Tongue (tissue), 2 donors: ENCODE results near the gene ALDH5A1. TPM values are rescaled to one million over a fixed set of nuclear protein-coding genes. Genes with fewer than 3 reads are reported as not detected.

ENCODE experiments used
- DNase-seq: peaks from one replicate; pipeline ENCODE4 v3.0.0-alpha.2; 2015
- total RNA-seq: library from RNA; depleted of rRNA; stranded (reverse); fragments of >200 nt; gene quantifications from one replicate; pipeline ENCODE4 v1.2.3, GENCODE V29; 2014

ALDH5A1 gene
- 15.9 TPM for total RNA-seq

DNA sequence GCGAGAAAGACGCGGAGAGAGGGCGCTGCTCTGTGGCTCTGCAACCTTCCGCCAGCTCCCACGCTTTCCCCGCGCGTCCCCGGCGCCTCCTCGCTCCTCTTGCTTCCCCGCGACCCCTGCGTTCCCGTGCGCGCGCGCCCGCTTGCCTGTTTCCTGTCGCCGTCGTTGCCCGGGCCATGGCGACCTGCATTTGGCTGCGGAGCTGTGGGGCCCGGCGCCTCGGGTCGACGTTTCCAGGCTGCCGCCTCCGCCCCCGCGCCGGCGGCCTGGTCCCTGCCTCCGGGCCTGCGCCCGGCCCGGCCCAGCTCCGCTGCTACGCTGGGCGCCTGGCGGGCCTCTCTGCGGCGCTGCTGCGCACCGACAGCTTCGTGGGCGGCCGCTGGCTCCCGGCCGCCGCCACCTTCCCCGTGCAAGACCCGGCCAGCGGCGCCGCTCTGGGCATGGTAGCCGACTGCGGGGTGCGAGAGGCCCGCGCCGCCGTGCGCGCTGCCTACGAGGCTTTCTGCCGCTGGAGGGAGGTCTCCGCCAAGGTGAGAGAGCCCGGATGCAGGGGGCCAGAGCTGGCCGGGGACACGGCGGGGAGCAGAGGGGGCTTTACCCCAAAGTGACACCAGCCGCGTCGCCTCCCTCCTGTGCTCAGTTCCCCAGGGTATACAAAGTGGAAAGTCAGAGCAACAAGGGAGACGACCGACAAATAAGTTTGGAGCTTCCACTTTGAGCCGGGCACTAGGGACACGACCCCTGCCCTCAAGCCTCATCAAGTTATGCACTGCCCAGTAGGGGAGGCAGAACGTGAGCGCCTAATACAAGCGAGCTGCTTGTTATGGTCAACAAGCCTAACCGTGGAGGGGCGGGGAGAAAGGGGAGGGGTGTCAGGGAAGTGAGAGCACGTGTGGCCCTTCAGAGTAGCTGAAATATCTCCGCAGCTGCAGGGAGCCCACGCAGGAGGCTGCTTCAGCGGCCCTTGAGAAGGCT is at the start of gene ALDH5A1:
TSS of gene ALDH5A1 (plus strand) at position 149 of the 975 bp plus-strand sequence. CDS start at position 177, 28 bp downstream.
- peak; percentile 84 for DNase-seq

DNA sequence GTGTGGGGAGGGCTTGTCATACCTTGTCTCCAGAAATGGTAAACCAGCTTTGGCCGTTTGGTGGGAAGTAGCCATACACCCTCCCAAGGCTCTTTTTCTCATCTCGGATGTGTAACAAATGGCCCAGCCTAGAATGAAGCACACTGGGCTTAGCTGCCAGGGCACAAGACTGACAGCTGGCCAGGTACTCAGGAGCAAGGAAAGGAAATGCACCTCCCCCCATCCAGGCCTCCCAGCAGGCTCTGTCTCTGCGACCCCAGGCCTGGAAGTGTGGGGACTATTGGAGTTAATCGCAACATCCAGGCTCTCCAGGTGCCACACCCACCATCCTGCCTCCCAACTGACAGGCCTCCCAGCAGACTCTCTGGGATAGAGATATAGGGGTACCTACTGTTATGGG is 49.1 kb upstream of the ALDH5A1 start:
- DNase-seq = no peak

DNA sequence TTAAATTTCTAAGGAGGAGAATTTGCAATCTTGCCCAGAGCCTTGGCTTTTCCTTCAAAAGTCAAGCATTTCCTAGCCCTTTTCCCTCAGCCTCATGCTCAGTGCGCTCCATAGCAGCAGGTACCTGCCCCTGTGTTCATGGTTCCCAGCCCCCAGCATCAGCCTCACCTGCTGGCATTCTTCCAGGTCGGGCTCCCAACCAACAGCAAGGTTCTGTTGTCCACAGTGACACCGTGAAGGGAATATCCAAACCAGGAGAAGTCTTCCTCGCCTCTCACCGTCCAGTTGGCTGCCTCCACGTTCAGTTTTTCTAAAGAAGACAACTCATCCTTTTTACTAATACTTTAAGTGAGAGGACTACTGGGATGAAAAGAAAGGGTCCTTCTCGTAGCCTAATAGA is 48.1 kb upstream of the ALDH5A1 start:
- DNase-seq = no peak

DNA sequence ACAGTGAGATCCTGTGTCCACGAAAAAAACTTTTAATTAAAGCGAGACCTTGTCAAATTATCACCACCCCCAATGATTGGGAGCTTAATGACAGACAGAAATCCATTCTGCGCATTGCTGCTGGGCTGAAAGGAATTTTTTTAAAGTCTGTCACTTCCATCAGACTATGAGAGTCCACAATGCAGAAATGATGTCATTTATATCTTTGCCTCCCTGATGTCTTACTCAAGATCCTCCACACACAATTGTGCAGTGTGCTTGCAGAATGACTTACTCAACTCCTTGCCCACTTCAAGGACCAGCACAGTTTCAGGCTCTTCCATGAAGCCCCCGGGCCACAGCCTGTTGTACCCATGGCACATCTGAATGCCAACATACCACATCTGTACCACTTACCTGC is 46.4 kb upstream of the ALDH5A1 start:
- DNase-seq = no peak

DNA sequence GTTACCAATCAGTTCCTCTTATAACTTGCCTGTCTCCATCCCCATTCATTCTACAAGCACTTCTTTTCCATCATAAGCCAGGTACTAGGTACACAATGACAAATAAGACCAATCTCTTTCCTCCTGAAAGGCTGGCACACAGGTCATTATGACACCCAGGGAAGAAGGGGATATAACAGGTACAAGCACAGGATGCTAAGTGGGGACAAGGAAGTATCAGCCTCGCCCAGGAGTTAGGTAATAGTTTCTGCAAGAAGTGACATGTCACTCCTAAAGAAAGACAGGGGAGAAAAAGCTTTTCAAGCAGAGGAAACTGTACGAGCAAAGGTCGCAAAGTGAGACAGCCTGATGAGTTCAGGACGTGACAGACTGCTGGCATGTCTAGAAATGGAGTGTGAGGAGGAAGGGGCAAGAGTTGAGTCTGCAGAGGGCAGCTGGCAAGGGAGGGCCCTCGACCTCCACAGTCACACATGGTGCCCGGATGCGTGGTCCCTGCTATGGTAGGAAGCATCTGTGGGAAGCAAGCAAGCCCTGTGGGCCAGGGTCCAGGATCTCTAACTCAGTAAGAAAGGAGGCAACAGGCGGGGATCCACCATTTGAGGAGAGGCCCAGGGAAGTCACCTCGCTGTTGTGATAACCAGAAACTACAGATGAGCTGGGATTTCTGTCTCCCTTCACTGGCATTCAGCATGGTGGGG is 45.8 kb upstream of the ALDH5A1 start:
- DNase-seq = peak; percentile 13

DNA sequence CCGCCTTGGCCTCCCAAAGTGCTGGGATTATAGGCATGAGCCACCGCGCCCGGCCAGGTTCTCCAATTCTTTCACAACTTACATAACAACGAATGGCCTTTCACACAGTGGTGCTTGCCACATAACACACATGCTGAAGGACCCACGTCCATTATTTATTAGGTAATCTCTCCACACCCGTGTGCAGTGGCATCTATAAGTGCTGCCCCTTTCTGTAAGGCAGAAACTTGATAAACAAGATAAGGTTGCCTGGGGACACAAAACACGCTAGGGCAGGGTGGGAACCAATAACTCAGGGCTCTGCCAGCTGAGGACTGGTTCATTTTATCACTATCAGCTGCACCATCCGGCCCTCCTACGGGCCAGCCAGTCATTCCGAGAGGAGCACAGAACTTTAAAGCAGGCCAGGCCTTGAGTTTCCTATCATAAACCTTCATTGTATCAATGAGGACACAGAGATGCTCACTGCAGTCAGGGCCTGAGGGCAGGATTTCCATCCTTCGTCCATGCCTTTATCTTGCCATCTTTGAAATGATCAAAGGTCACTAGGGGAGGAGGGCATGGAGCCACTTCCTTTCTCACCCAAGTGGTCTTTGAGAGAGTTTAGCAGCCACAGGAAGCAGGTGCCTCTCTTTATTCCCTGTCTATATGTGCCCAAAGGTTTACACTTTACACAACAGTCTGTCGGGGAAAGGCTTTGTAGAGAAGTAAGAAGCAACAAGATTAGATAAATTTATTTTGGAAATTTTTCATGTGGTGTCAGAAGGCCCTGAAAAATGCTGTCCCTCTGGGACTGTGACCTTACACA is 43.0 kb upstream of the ALDH5A1 start:
- no peak for DNase-seq

DNA sequence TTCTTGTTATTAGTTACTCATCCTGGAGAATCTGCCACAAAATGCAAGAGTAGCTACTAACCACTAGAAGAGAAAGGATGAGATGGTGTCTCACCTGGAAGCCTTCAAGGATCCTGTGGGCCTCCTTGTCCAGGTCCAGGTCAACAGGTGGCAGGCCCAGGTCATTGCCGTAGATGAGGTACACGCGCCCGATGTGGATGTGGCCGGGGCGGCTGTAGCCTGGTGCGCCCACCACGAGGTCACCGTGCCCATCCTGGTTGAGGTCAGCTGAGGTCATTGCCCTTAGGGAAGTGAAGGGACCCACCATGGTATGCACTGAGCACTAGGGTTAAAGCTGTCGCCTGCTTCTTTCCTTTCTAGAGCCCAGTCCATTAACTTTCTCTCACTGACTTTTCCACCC is 40.8 kb upstream of the ALDH5A1 start:
- no peak for DNase-seq

DNA sequence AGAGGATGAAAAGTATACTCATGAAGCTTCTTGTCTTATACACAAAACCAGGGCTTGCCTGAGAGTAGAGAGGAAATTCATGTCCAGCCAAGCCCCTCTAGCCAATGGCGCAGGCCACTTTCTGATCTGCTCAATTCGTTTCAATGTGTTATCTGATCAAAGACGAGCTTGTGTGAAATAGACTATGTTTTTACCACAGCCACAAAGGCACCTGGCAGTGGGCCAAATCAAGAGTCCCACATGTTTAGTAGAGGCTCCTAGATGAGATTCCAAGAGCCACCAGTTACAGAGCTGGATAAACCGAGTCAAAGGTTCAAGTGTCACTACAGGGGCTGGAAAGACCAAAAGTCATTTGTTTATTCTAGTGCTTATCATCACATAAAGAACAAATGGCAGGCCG is 40.3 kb upstream of the ALDH5A1 start:
- DNase-seq = no peak

DNA sequence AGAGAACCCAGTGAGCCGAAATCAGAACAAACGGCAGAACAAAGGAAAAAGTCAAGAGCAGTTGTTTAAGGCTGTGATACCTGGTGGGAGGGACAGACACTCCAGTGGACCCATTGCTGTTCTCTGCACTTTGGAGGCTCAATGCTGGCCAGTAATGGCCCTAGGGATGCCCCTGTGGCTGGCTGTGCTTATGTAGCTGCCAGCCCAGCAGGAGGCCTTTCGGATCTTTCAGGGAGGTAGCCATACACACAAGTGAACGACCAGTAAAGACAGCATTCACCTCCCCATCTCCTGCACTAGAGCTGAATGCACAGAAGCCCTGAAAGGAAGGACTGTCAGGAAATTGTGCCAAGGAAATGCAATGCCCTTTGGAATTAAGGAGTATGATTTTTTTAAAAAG is 39.7 kb upstream of the ALDH5A1 start:
- no peak for DNase-seq

DNA sequence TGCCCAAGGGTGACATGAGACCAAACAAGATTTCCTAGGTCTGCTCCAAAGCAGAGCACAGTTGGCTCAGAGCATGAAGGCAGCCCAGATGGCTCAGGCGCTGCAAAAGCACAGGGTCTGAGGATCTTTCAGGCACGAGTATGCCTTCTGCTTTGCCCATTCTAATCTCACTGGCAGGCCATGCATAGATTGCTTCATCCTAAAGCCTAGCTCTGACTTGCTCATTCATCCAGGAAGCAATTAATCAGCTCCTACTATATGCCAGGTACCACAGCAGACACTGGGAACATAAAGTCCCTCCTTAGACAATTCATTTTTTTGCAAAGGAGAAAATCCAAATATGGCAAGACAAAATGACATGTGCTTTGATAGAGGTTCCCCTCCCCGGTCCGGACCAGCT is 36.6 kb upstream of the ALDH5A1 start:
- DNase-seq = no peak

DNA sequence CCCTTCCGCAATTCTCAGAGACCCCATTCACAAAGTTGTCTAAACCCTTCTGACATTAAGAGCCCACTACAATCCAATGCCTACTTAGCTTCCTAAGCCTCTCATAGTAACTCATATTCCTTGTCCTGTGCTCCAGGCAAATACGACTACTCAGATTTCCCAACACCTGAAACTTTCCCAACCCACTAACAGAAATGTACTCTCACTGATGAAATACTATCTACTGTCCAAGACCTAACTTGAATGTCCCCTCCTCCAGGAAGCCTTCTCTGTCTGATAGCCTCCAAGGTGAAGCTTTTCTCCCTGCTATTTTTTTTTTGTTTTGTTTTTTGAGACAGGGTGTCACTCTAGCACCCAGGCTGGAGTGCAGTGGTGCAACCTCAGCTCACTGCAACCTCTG is 35.8 kb upstream of the ALDH5A1 start:
- DNase-seq = no peak

DNA sequence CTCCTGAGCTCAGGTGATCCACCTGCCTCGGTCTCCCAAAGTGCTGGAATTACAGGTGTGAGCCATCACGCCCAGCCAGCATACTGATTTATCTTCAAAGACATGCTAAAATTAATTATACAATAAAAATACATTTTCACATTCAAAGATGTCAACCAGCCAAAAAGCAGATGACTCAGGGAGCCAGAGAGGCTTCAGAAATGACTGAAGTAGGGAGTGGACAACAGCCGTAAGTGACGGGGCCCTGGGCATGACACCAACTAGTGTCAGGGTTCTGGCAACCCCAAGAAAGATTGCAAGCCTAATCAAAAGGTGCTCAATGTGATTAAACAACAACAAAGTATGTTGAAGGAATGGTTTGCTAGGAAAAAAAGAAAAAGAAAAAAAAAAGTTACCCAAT is 33.8 kb upstream of the ALDH5A1 start:
- DNase-seq = no peak

DNA sequence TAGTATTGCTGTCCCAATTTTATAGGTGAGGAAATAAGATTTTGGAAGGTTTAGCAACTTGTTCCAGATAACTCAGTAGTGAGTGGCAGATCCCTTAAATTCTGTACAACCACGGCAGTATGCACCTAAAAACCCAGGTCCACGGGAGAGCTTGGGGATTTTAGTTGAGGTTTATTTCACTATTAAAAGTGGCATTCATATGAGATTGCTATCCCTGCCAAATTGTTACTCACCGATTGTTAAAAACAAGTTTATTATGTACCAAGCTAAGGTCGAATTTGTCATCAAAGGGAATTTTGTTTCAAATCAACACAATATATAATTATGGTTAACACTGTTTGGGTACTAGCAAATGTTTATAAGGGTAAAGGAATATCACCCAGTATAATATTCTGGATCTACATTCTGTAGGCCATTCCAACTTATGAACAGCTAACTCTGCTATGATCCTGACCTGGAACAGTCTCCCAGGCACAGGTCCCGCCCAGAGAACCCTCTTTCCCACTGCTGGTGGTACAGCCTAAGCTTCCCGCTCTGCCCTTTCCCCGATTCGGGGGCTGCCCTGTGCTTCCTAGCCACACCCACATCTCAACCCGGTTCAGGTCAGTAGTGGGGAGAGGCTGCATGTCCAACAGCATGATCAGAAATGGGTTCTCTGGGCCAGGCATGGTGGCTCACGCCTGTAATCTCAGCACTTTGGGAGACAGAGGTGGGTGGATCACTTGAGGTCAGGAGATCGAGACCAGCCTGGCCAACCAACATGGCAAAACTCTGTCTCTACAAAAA is 30.3 kb upstream of the ALDH5A1 start:
- DNase-seq = no peak

DNA sequence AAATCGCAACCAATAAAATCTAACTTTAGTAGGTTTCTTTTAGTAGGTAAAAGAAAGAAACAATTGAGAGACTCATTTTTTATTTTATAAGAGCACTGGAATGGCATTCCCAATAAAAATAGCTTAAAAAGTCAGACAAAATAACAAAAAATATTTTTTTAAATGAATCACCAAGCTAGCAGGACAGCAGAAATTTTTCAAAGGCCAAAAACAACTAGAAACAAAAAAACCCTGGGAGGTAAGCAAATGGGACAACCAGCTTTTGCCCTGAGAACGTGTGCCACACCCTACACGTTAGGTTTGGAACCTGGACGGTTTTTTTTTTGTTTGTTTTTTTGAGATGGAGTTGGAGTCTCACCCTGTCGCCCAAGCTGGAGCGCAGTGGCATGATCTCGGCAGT is 25.0 kb upstream of the ALDH5A1 start:
- no peak for DNase-seq

DNA sequence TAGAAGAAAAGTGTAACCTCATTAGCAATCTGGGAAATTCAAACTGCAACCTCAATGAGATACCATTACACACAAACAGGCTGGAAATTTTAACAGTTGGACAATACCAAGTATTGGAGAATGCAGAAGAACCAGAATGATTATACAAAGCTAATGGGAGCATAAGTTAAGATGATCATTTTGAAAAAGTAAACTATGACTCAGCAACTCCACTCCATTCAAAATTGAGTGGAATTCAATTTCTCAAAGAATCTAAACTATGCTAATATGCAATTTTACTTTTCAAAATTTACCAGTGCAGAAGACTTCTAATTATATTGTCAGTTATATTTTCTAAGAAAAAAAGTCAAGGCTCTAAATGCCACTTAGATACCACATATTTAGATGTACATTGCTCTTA is 22.6 kb upstream of the ALDH5A1 start:
- DNase-seq = no peak

DNA sequence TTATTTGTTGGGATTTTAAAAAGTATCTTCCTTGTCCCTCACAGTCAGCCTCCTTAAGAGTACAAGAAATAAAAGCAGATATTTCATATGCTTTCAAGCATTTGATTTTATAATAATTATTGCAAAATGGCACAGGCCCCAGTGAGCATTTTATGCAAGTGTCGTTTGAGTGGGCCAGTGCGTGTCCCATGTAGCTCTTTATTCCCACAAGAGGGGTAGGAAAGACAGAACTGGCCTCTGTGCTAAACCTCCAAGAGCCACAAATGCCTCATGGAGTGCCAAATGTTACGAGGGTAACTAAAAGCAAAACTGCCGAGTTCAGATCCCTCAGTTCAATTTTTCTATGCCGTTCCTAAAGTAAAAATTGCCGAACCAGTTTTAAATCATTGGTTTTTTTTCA is 18.1 kb upstream of the ALDH5A1 start:
- DNase-seq = no peak

DNA sequence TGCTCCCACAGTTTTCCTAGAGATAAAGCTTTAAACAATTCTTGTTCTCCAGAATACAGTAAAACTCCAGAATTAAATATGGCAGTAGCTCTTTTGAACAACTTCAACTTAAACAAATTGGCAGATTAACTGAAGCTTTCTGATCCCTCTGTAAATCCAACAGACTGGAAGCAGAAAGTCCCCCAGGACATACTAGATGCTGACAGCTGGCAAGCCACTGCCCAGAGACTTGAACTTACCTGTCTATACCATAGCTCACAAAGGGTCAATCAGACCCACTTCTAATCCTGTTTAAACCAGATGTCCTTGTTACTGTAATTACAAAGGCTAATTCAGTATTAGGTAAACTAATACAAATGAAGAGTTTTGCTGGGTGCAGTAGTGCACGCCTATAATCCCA is 17.7 kb upstream of the ALDH5A1 start:
- no peak for DNase-seq

DNA sequence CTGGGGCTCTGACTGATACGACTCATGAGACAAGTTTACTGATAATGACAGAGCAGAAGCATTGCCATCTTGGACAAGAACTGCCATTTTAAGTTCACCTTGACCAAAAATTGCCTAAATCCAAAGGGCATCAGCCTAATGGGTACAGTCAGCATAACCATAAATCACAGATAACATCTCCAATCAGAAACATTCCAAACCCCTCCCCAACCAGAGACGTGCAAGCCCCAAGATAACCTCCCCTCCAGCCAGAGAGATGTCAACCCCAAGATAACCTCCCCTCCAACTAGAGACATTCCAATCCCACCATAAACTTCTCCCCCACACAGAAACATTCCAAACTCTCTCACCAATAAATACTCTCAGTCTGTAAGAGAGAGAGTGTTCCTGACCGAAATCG is 15.9 kb upstream of the ALDH5A1 start:
- DNase-seq = no peak

DNA sequence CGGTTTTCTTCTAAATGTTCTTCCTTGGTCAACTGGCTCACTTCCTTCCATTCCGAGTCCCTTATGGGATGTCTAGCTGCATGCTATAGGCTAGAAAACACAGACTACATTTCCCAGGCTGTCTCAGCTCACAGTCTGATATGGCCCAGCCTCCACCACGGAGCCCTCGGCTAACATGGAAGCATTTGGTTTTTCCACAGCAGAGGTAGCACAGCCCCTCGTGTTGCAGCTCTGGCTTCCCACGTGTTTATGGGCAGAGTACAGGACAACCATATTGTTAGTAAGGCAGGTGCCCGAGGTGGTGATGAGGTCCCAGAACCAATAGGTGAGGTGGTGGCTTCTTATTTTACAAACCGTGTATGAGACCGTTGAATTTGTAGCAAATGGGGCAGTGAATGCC is 14.1 kb upstream of the ALDH5A1 start:
- DNase-seq = no peak

DNA sequence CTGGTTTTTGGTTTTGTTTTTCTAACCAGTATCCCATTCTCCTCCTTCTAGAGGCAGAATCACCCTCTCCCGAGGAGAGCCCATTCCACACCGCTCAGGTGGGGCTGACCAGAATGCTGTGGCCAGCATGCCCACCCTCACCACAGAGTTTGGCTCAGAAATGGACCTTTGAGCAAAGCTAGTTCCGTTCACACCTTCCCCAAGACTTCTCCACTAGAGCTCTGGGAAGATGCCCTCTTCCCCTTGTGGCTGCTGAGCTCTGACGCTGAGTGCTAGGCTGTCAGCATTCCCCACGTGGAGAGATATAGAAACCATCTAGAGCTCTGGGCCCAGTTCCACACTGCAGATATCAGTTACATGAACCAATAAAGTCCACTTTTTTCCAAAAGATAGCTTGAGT is 13.3 kb upstream of the ALDH5A1 start:
- DNase-seq = no peak

DNA sequence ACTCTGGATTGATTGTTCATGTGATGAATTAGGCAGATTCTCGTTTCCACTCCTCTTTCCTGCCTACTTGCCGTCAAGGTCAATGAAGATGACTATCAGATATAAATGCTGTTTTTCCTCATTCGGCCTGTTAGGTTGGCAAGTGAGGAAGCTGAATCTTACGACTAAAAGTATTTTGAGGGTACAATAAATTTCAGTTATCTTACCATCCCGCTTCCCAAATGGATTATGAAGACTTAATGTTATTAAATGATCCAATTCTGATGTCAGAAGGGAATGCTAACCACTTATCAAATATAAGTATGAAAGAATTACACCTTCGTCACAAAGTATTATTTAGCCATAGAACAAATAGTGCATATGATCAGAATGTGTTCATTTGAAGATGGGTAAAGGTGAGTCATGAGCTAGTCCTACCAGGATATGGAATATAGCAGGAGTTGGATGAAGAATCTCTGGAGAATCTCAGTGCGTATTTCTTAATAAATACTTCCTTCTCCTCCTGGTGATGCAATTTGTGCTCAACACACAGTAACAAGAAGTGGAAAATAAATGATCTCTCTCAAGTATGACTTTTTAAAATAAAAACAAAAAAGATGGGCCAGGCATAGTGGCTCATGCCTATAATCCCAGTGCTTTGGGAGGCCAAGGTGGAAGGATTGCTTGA is 10.0 kb upstream of the ALDH5A1 start:
- DNase-seq = no peak
